Natural killer cell (primary cell): ENCODE data around the gene FGD4. TPM values are rescaled to one million over a fixed set of nuclear protein-coding genes. Genes with fewer than 3 reads are reported as not detected.

Experiments used
- ATAC-seq, 3 donors: fragments of 150-1000 bp in 2 of 3; fragments of 200-7000 bp in 1 of 3; cut with Tn5 transposase; 1 replicate in 1 of 3; 2 replicates in 2 of 3; pipeline ENCODE4 v1.10.0; 2021; ENCODE audit warnings: mild to moderate bottlenecking in 2 of 3, moderate library complexity in 2 of 3
- DNase-seq, 2 donors: peaks; one replicate each; pipeline versions ENCODE4 v3.0.0 to v3.0.0-alpha.2; 2013 to 2021; ENCODE audit warnings: mixed read lengths in 1 of 2
- H3K27ac ChIP-seq: one replicate; pipeline ENCODE4 v1.5.1; 2013; ENCODE audit warnings: mild to moderate bottlenecking, low read length
- H3K27me3 ChIP-seq: one replicate; pipeline ENCODE4 v1.6.1; 2013; ENCODE audit warnings: low read length; ENCODE audit not compliant: control insufficient read depth, insufficient read depth
- H3K36me3 ChIP-seq: one replicate; pipeline ENCODE4 v1.6.1; 2013; ENCODE audit warnings: low read length; ENCODE audit not compliant: control insufficient read depth, insufficient read depth
- H3K4me1 ChIP-seq: one replicate; pipeline ENCODE4 v1.6.1; 2013; ENCODE audit warnings: low read length; ENCODE audit not compliant: control insufficient read depth, insufficient read depth
- H3K4me3 ChIP-seq: one replicate; pipeline ENCODE4 v1.5.1; 2013; ENCODE audit warnings: low read length
- H3K9me3 ChIP-seq: one replicate; pipeline ENCODE4 v1.6.1; 2013; ENCODE audit warnings: low read length; ENCODE audit not compliant: control insufficient read depth, insufficient read depth
- H3K27ac Mint-ChIP-seq, 2 donors: one replicate each; pipeline ENCODE4 v1.8.0; 2022; ENCODE audit warnings: mild to moderate bottlenecking in 2 of 2, mixed read lengths in 2 of 2, moderate library complexity in 1 of 2
- H3K27me3 Mint-ChIP-seq, 2 donors: one replicate each; pipeline ENCODE4 v1.8.0; 2022; ENCODE audit warnings: low read depth in 2 of 2, mixed read lengths in 2 of 2
- H3K36me3 Mint-ChIP-seq: one replicate; pipeline ENCODE4 v1.8.0; 2022; ENCODE audit warnings: mixed read lengths
- H3K4me1 Mint-ChIP-seq, 2 donors: one replicate each; pipeline ENCODE4 v1.8.0; 2022; ENCODE audit warnings: mixed read lengths in 2 of 2
- H3K4me3 Mint-ChIP-seq: one replicate; pipeline ENCODE4 v1.8.0; 2022; ENCODE audit warnings: mild to moderate bottlenecking, moderate library complexity, mixed read lengths
- H3K9me3 Mint-ChIP-seq, 2 donors: one replicate each; pipeline ENCODE4 v1.8.0; 2022; ENCODE audit warnings: mixed read lengths in 2 of 2
- CTCF ChIP-seq: fragments of 200-600 bp; IDR thresholded peaks from one replicate; pipeline ENCODE4 v1.8.0; 2022; ENCODE audit warnings: antibody characterized with exemption
- WGBS: methylation state at CpG from one replicate; pipeline ENCODE4 v1.1.7; 2013; ENCODE audit warnings: missing lambda C conversion rate; ENCODE audit not compliant: insufficient coverage; 5-methylcytosine and 5-hydroxymethylcytosine counted together
- intact Hi-C: fragments of 100-400 bp; cut with micrococcal nuclease; formaldehyde crosslinking; loops from one replicate; pipeline ENCODE4 v1.14.2; 2022
- total RNA-seq, 4 donors: library from RNA; stranded (reverse); fragments of 120-200 nt in 1 of 4; gene quantifications; one replicate each; pipeline versions ENCODE4 v1.2.3 to v1.2.4, GENCODE V29; 2013 to 2022

Gene FGD4
- total RNA-seq, result 1 to 10 TPM in 2 of 3 donors, under 1 TPM in 1; 0.68 to 3.5 (median 2.1) TPM
- 10.4 TPM for total RNA-seq (2013)

GRCh38 chr12:32399370-32400113 lies at the start of gene FGD4:
Gene FGD4, plus strand, starts transcription at chr12:32399558.
- intact Hi-C loops, result no loop called here
- H3K27ac Mint-ChIP-seq, result peak within 1 kb of the TSS in 1 of 2 donors; percentile 54
- peak; percentile 71 to 85 (median 85) for ATAC-seq
- H3K9me3 Mint-ChIP-seq, result no peaks in the 10 kb centered on the region
- TF ChIP-seq CTCF, result no peak
- no peaks in the 10 kb centered on the region for H3K36me3 ChIP-seq
- no peak within 1 kb of the TSS for H3K27ac ChIP-seq
- H3K9me3 ChIP-seq, result no peaks in the 10 kb centered on the region
- WGBS, result under 1% methylated on average over 82 of the region's 82 CpGs
- peaks cover 10% of the 10 kb centered on the region for H3K4me1 ChIP-seq
- H3K27me3 Mint-ChIP-seq, result peaks cover 10 to 26% of the 10 kb centered on the region in 2 donors
- peaks cover 9% of the 10 kb centered on the region for H3K27me3 ChIP-seq
- no peaks in the 10 kb centered on the region for H3K36me3 Mint-ChIP-seq
- H3K4me3 Mint-ChIP-seq, result peak within 1 kb of the TSS; percentile 85
- H3K4me3 ChIP-seq, result peak within 1 kb of the TSS; percentile 42
- peak; percentile 27 to 51 for DNase-seq
- peaks cover 8 to 9% of the 10 kb centered on the region in 2 donors for H3K4me1 Mint-ChIP-seq

GRCh38 chr12:32353540-32353939 lies 45.8 kb upstream of the FGD4 start:
- no peak overlapping the region for H3K27ac ChIP-seq
- H3K4me3 Mint-ChIP-seq, result no peak overlapping the region
- H3K4me3 ChIP-seq, result no peak overlapping the region
- no peaks in the 10 kb centered on the region for H3K9me3 ChIP-seq
- no peaks in the 10 kb centered on the region for H3K4me1 ChIP-seq
- H3K27me3 Mint-ChIP-seq, result no peaks in the 10 kb centered on the region
- no peaks in the 10 kb centered on the region for H3K4me1 Mint-ChIP-seq
- H3K36me3 Mint-ChIP-seq, result no peaks in the 10 kb centered on the region
- H3K27me3 ChIP-seq, result no peaks in the 10 kb centered on the region
- no peak overlapping the region for H3K27ac Mint-ChIP-seq
- TF ChIP-seq CTCF, result no peak
- no peaks in the 10 kb centered on the region for H3K36me3 ChIP-seq
- ATAC-seq, result no peak
- no peak for DNase-seq
- WGBS, result 100% methylated on average over 1 of the region's 1 CpG
- H3K9me3 Mint-ChIP-seq, result no peaks in the 10 kb centered on the region
- intact Hi-C loops, result no loop called here

GRCh38 chr12:32357601-32358249 lies 41.6 kb upstream of the FGD4 start:
- H3K9me3 ChIP-seq, result no peaks in the 10 kb centered on the region
- no peaks in the 10 kb centered on the region for H3K9me3 Mint-ChIP-seq
- H3K4me3 ChIP-seq, result no peak overlapping the region
- no peaks in the 10 kb centered on the region for H3K36me3 ChIP-seq
- H3K27me3 Mint-ChIP-seq, result no peaks in the 10 kb centered on the region
- no peak for DNase-seq
- no peak overlapping the region for H3K4me3 Mint-ChIP-seq
- no peak for TF ChIP-seq CTCF
- H3K27ac ChIP-seq, result no peak overlapping the region
- intact Hi-C loops, result no loop called here
- no peaks in the 10 kb centered on the region for H3K36me3 Mint-ChIP-seq
- no peak overlapping the region for H3K27ac Mint-ChIP-seq
- no peaks in the 10 kb centered on the region for H3K4me1 ChIP-seq
- WGBS, result 97% methylated on average over 8 of the region's 8 CpGs
- no peak for ATAC-seq
- no peaks in the 10 kb centered on the region for H3K4me1 Mint-ChIP-seq
- H3K27me3 ChIP-seq, result no peaks in the 10 kb centered on the region
